HAP-1 (cell line): ENCODE results near the gene NR2E3.
A peak's percentile ranks its signal among the peaks of the same experiment; 100 is the strongest.

Experiments used
- DNase-seq, 2 experiments: peaks; one replicate each; pipeline ENCODE4 v3.0.0-alpha.2; 2016 to 2020; ENCODE audit warnings: low spot score in 2 of 2
- H3K27me3 ChIP-seq: fragments of 250-450 bp; sonication (Bioruptor Pico); 2 replicates; pipeline ENCODE4 v1.5.1; 2020; ENCODE audit warnings: low read depth, mild to moderate bottlenecking, moderate library complexity
- H3K36me3 ChIP-seq: fragments of 250-450 bp; sonication (Bioruptor Pico); replicated peaks from 2 replicates; pipeline ENCODE4 v1.5.1; 2020; ENCODE audit warnings: mild to moderate bottlenecking
- H3K4me1 ChIP-seq: fragments of 250-450 bp; sonication (Bioruptor Pico); 2 replicates; pipeline ENCODE4 v1.5.1; 2020; ENCODE audit warnings: mild to moderate bottlenecking
- H3K4me3 ChIP-seq: fragments of 250-450 bp; sonication (Bioruptor Pico); 2 replicates; pipeline ENCODE4 v1.5.1; 2020; ENCODE audit warnings: mild to moderate bottlenecking, moderate library complexity
- H3K9me3 ChIP-seq: fragments of 250-450 bp; sonication (Bioruptor Pico); 2 replicates; pipeline ENCODE4 v1.5.1; 2020; ENCODE audit warnings: mild to moderate bottlenecking, moderate library complexity
- in situ Hi-C: fragments of 300-500 bp; cut with MboI; formaldehyde crosslinking; loops from 3 replicates; pipeline ENCODE4 v1.14.3; 2020; ENCODE audit warnings: low sequenced_read_pairs, inconsistent platforms, mixed read lengths

NR2E3 gene

GRCh38 chr15:71810256-71811035 lies at the start of gene NR2E3:
Gene NR2E3, plus strand, starts transcription at chr15:71810554. Its CDS starts 190 bp downstream, at chr15:71810744.
- no peaks in the 10 kb centered on the region for H3K36me3 ChIP-seq
- H3K27me3 ChIP-seq = no peaks in the 10 kb centered on the region
- no peak within 1 kb of the TSS for H3K4me3 ChIP-seq
- in situ Hi-C loops = no loop called here
- no peaks in the 10 kb centered on the region for H3K9me3 ChIP-seq
- no peaks in the 10 kb centered on the region; the same call in 1 of the 2 replicates for H3K4me1 ChIP-seq
- DNase-seq = no peak

GRCh38 chr15:71760852-71761251 lies 49.5 kb upstream of the NR2E3 start:
- no peak for DNase-seq
- no peaks in the 10 kb centered on the region for H3K4me1 ChIP-seq
- no peaks in the 10 kb centered on the region for H3K27me3 ChIP-seq
- no peaks in the 10 kb centered on the region; the same call in 1 of the 2 replicates for H3K9me3 ChIP-seq
- in situ Hi-C loops = no loop called here
- H3K4me3 ChIP-seq = no peak overlapping the region
- H3K36me3 ChIP-seq = no peaks in the 10 kb centered on the region

GRCh38 chr15:71761649-71762048 lies 48.7 kb upstream of the NR2E3 start:
- Histone ChIP-seq H3K36me3 (no peaks in the 10 kb centered on the region), H3K4me3 (no peak overlapping the region), H3K27me3 (no peaks in the 10 kb centered on the region), H3K4me1 (no peaks in the 10 kb centered on the region), H3K9me3 (no peaks in the 10 kb centered on the region; the same call in 1 of the 2 replicates)
- DNase-seq = no peak
- in situ Hi-C loops = no loop called here

GRCh38 chr15:71768184-71768583 lies 42.2 kb upstream of the NR2E3 start:
- no peaks in the 10 kb centered on the region for H3K36me3 ChIP-seq
- DNase-seq = no peak
- H3K4me3 ChIP-seq = no peak overlapping the region
- H3K4me1 ChIP-seq = no peaks in the 10 kb centered on the region
- in situ Hi-C loops = no loop called here
- no peaks in the 10 kb centered on the region for H3K27me3 ChIP-seq
- no peaks in the 10 kb centered on the region for H3K9me3 ChIP-seq

- no peaks in the 10 kb centered on the region for H3K36me3 ChIP-seq
- H3K9me3 ChIP-seq = no peaks in the 10 kb centered on the region
- no peak overlapping the region for H3K4me3 ChIP-seq
- H3K4me1 ChIP-seq = no peaks in the 10 kb centered on the region
- no peaks in the 10 kb centered on the region for H3K27me3 ChIP-seq
- in situ Hi-C loops = no loop called here
- no peak for DNase-seq
Measured at GRCh38 chr15:71773206-71773859, 37.0 kb upstream of the NR2E3 start.

GRCh38 chr15:71775856-71776255 lies 34.5 kb upstream of the NR2E3 start:
- H3K4me1 ChIP-seq = no peaks in the 10 kb centered on the region
- H3K27me3 ChIP-seq = no peaks in the 10 kb centered on the region
- no peak for DNase-seq
- in situ Hi-C loops = no loop called here
- H3K9me3 ChIP-seq = no peaks in the 10 kb centered on the region
- H3K4me3 ChIP-seq = no peak overlapping the region
- no peaks in the 10 kb centered on the region for H3K36me3 ChIP-seq

- in situ Hi-C loops = no loop called here
- Histone ChIP-seq H3K4me1 (no peaks in the 10 kb centered on the region), H3K9me3 (no peaks in the 10 kb centered on the region), H3K36me3 (no peaks in the 10 kb centered on the region), H3K27me3 (no peaks in the 10 kb centered on the region), H3K4me3 (no peak overlapping the region)
- DNase-seq = no peak
Measured at GRCh38 chr15:71776304-71776703, 34.0 kb upstream of the NR2E3 start.

- Histone ChIP-seq H3K9me3 (no peaks in the 10 kb centered on the region), H3K27me3 (no peaks in the 10 kb centered on the region), H3K36me3 (no peaks in the 10 kb centered on the region), H3K4me1 (no peaks in the 10 kb centered on the region), H3K4me3 (no peak overlapping the region)
- DNase-seq = no peak
- in situ Hi-C loops = no loop called here
Measured at GRCh38 chr15:71777216-71777943, 33.0 kb upstream of the NR2E3 start.

GRCh38 chr15:71779073-71779797 lies 31.1 kb upstream of the NR2E3 start:
- in situ Hi-C loops = no loop called here
- no peak overlapping the region for H3K4me3 ChIP-seq
- H3K27me3 ChIP-seq = no peaks in the 10 kb centered on the region
- no peaks in the 10 kb centered on the region for H3K9me3 ChIP-seq
- H3K36me3 ChIP-seq = no peaks in the 10 kb centered on the region
- no peak for DNase-seq
- no peaks in the 10 kb centered on the region for H3K4me1 ChIP-seq

- Histone ChIP-seq H3K4me1 (no peaks in the 10 kb centered on the region), H3K36me3 (no peaks in the 10 kb centered on the region), H3K9me3 (no peaks in the 10 kb centered on the region), H3K27me3 (no peaks in the 10 kb centered on the region), H3K4me3 (no peak overlapping the region)
- DNase-seq = peak; percentile 72 to 74
- in situ Hi-C loops = no loop called here
Measured at GRCh38 chr15:71780115-71780976, 30.0 kb upstream of the NR2E3 start.

GRCh38 chr15:71781179-71781964 lies 29.0 kb upstream of the NR2E3 start:
- no peak for DNase-seq

GRCh38 chr15:71781965-71782265 lies 28.4 kb upstream of the NR2E3 start:
- peak in 1 of 2 experiments; percentile 6 for DNase-seq
- H3K36me3 ChIP-seq = no peaks in the 10 kb centered on the region
- H3K4me3 ChIP-seq = no peak overlapping the region
- H3K9me3 ChIP-seq = no peaks in the 10 kb centered on the region
- in situ Hi-C loops = no loop called here
- no peaks in the 10 kb centered on the region for H3K27me3 ChIP-seq
- H3K4me1 ChIP-seq = no peaks in the 10 kb centered on the region

More at GRCh38 chr15:71781179-71781964, 29.0 kb upstream of the NR2E3 start:
- H3K4me1 ChIP-seq = no peaks in the 10 kb centered on the region
- no peaks in the 10 kb centered on the region for H3K9me3 ChIP-seq
- in situ Hi-C loops = no loop called here
- no peaks in the 10 kb centered on the region for H3K36me3 ChIP-seq
- H3K27me3 ChIP-seq = no peaks in the 10 kb centered on the region
- no peak overlapping the region for H3K4me3 ChIP-seq
